Left cardiac atrium (tissue), 4 donors: ENCODE results near the gene FRMD3. TPM values are rescaled to one million over a fixed set of nuclear protein-coding genes. Genes with fewer than 3 reads are reported as not detected.
A peak's percentile ranks its signal among the peaks of the same experiment; 100 is the strongest.

ENCODE experiments used
- ATAC-seq, 2 donors: fragments of 200-7000 bp; cut with Tn5 transposase; one replicate each; pipeline ENCODE4 v1.9.1; 2020; ENCODE audit warnings: mild to moderate bottlenecking in 2 of 2, moderate library complexity in 2 of 2
- DNase-seq: peaks from one replicate; pipeline ENCODE4 v3.0.0-alpha.2; 2020
- intact Hi-C, 2 donors: fragments of 100-400 bp; cut with DNase I; formaldehyde crosslinking; loops; one replicate each; pipeline versions ENCODE4 v1.14.1 to v1.15.1; 2022 to 2023
- total RNA-seq, 2 donors: library from RNA; stranded (reverse); fragmentation: NEBNext Ultra II Directional; extraction: Animal tissue kit (Norgen Biotek cat#: 25700); gene quantifications; one replicate each; pipeline ENCODE4 v1.2.1, GENCODE V29; 2021
- donor health status: DM: no; HTN: yes; CAD: no.
- donor health status: DM: no; HTN: yes; CAD: no; lungs with severe emphysema.
- donor health status: DM: yes; HTN: yes; CAD: no.
- donor health status: Dilated cardiomyopathy.

Gene FRMD3
- total RNA-seq, 2 donors from 2014 or later, result 40.0 to 63.6 TPM

DNA sequence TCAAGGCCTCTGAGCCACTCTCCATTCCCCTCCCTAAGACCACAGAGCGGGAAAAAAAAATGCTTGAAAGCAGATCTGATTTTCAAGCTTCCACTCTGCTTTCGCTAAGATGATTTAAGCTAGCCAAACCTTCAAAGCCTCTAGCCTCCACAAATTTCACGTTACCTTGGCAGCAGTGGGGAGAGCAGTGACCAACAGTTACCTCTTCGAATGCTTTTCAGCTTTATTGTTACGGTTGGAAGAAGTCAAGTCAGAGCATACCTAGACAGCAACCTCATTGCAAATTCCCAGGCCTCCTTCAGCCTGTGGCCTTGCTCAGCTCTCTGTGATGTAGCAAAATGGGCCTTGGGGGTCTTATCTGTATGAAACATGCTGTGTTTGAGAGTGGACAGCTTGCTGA is 89.6 kb downstream of the FRMD3 start:
- intact Hi-C loops, result no loop called here
- no peak for ATAC-seq
- DNase-seq, result no peak

DNA sequence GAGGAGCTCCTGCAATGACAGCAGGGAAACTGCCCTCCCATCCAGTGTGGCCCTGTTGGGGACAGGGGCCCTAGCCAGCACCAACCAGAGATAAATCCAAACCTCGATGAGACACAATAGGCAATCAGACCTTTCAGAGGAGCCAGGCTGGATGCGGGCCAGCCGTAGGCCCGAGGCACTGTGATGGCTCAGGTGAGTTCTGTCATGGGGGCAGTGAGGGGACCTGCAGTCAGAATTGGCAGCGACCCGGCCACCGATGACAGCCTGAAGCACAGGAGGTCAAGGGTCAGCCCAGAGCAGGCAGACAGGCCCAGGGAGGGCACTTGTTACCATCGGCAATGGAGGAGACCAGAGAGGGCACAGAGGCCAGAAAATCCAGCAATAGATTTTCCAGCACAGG is 90.8 kb downstream of the FRMD3 start:
- intact Hi-C loops, result no loop called here
- DNase-seq (no peak), ATAC-seq (no peak)

DNA sequence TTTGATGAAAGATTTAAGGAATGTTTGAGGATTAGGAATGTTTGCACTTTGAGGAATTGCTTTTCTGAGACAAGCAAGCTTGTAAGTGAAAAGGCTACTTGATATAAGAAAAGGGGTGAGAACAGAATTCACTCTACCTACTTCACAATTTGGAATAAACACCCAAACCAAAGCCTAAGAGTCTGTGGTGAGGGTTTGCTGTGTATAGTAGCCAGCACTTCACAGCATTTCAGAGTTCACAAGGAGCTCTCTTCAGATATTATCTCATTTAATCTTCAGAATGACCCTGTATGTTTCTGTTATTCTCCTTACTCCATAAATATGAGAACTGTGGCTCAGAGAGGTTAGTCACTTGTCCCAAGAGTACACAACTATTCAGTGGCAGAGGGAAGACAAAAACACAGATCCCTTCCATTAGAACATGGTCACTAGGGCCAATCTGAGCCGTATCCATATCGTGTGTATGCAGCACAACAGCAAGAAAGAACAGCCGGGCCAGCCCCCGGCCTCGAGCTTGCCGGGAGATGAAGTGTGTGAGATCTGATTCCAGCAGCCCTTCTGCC is 92.4 kb downstream of the FRMD3 start:
- DNase-seq (no peak), ATAC-seq (no peak)
- intact Hi-C loops, result no loop called here

DNA sequence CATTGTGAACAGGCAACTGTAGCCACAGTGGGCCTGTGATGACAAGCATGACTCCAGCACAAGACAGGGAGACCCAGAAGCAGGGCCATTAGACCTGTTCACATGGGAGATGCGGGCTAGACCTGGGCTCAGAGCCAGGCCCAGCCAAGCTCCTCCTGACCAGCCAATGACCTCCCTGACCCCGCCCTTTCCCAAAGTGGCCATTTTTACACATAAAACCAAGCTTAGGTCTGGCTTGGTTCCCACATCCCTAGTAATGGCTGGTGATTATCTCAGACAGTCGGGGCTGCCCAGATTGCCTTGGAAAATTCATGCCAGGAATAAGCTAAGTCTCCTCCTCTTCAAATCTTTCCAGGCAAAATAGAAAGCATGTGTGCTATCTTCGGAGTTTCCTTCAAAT is 94.1 kb downstream of the FRMD3 start:
- intact Hi-C loops, result no loop called here
- DNase-seq, result peak; percentile 84
- peak; percentile 78 to 87 for ATAC-seq

DNA sequence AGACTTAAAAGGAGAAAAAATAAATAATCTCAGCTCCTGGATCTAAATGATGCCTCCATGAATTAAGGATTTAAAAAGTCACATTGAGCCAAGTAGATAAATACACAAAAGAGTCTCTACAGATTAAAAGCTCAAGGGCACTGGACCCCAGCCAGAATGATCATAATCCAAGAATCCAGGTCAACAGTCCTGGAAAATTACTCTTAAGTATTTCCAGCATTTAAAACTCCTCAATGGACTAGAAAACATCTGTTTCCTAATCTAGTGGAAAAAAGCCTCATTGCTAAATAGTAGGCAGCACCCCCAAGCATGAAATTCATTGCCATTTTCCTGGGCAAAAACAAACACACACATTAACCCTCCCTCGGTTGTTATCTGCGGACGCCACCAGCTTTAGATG is 96.8 kb downstream of the FRMD3 start:
- no peak for ATAC-seq
- intact Hi-C loops, result no loop called here

DNA sequence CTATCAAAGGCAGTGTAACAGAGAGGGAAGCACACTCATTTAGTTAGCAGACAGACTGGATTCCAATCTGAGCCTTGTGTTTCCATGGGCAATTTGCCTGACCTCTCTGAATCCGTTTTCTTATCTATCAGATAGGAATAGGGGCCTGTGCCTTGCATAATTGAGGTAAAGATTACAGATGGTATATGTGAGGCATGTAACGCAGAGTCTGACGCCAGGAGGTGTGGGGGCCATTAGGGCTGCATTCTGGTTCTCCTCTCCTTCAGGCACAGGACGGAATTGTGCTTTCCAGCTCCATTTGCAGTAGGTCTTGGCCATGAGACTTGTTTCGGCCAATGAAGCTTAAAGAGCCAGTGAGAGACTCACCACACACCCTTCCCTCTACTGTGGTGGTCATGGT is 97.6 kb downstream of the FRMD3 start:
- no peak for ATAC-seq
- DNase-seq, result no peak
- intact Hi-C loops, result no loop called here

More for the DNA sequence above, 96.8 kb downstream of the FRMD3 start:
- DNase-seq, result no peak

DNA sequence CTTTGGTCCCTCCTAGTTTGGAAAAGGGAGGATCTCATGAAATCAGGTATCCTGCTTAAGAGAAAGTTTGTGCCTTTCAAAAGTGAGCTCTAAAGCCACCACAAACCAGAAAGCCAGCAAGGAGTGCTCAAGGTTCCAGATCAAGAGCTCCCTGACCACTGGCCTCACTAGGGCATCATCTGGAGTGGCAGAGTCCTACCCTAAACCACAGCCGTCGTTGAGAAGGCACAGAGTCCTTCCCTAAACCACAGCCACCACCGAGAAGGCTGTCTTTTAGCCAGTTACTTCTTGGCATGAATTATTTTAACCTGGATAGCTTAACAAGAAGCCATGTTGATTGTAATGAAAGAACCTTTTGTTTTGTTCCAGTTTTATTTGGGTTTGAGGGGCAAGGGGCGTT is 102.9 kb downstream of the FRMD3 start:
- intact Hi-C loops, result no loop called here
- DNase-seq, result no peak
- ATAC-seq, result no peak

DNA sequence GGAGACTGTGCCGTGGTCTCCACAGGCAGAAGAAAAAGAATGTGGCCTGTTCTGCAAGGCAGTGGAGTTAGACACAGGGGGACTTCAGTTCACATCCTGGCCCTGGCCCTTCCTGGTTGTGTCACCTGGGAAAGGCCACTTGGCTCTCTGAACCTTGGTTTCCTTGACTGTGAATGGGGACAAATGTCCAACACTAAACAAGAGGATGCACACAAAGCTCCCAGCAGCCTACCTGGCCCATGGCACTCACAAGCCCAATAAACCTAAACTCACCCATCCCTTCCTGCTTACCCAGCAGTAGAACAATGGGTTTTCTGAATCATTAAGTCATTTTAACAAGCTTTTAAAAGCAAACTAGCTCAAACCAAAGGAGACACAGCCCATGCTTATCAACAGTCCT is 103.9 kb downstream of the FRMD3 start:
- ATAC-seq, result no peak
- DNase-seq, result no peak

DNA sequence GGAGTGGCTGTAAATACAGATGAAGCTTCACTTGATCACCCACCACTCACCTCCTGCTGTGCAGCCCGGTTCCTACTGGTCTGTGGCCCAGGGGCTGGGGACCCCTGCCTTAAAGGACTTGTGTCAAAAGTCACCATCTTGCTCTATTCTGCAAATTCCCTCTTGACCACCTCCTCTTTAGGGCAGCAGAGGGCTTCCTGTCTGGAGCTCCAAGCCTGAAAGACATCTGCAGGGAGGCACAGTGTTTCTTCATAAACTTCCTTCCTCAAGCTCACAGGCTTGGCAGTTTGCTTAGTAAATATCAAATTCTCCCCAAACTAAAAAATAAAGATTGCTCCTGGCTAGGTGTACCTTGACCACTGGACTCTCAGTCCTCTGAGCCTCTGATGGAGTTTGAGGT is 104.4 kb downstream of the FRMD3 start:
- peak in 1 of 2 donors; percentile 36 for ATAC-seq
- intact Hi-C loops, result no loop called here

More for the DNA sequence above, 103.9 kb downstream of the FRMD3 start:
- intact Hi-C loops, result no loop called here

DNA sequence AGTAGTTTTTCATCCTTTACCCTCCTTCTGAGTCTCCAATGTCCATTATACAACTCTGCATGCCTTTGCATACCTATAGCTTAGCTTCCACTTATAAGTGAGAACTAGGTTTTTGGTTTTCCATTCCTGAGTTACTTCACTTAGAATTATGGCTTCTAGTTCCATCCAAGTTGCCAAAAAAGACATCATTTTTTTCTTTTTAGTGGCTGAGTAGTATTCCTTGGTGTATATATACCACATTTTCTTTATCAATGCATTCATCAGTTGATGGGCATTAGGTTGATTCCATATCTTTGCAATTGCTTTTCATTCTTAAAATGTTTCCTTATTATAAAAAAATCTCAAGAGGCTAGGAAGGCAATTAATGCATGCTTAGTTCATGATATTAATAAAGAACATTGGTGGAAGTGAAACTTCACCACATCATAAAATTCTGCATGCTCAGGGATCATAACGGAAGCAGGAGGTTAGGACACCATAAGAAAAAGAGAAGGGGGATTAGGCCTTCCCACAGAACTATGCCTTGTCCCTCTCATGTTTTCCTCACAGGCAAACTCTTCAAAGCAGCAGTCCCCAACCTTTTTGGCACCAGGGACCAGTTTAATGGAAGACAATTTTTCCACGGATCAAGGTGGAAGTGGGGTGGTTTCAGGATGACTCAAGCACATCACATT is 105.2 kb downstream of the FRMD3 start:
- DNase-seq (no peak), ATAC-seq (peak in 1 of 2 donors; percentile 48)
- intact Hi-C loops, result no loop called here

More for the DNA sequence above, 104.4 kb downstream of the FRMD3 start:
- no peak for DNase-seq

DNA sequence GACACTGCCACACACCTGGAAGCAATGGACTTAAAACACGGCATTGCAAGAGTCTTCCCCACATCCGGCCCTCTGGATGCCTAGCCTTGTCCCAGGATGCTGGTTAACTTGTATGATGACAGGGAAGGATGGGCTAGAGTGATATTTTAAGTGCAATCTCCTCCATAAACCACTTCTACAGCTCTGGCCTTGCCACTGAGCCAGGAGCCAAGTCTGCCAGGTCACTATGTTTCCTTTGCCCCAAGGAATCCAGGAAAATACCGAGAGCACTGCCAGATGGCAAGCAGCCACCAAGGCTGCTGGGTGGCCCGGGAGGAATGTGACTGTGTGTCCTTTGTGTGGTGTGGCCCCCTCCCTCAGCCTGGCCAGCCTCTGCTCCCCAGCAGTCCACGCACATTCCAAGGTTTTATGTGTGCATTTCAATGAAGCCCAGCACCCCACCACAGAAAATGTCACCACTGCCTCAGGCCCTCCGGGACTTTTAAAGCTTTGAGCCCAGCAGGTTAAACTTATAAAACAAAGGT is 106.0 kb downstream of the FRMD3 start:
- DNase-seq (peak; percentile 75), ATAC-seq (peak; percentile 88 to 90)
- intact Hi-C loops, result no loop called here

DNA sequence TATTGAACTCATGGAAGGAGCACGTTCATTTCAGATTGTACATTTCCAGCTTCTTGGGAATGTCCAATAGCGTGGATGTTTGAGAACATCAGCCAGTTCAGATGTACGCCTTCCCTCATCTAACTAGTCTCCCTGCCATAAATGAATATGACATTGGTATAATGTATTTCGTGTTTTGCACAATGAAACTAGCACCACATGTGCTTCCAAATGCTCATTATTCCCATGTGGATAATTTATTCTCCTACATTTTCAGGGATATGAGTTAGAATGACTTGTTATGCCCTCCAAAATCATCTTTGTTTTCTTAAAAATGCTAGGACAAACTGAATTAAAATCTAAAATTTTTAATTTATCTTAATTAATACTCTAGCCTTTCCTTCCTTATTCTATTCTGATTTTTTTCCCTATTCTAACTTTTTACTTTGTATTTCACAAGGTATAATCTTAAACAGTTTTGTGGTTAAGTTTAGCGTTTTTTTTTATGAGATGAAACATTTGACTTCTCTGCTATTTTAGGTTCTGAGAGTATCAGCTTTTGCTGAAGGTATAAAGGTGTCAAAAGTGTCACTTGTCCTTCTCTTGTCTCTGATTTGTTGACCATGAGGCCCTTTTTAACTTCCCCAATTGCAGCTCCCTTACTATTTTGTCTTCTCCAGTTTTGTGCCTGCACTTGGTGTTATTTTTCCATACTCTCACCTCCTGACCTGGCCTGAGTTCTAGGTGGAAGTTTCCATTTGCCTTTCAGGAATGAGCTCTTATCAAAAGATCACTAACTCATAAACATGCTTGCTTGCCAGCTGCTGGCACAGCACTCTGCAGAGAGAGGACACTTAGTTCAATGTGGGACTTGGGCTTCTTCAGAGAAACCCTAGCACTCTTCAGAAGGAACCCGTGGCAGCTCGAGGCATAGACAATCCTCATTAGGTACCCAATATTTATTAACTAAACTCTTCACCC is 106.8 kb downstream of the FRMD3 start:
- DNase-seq (peak; percentile 46), ATAC-seq (peak; percentile 39 to 48)
- intact Hi-C loops, result no loop called here

DNA sequence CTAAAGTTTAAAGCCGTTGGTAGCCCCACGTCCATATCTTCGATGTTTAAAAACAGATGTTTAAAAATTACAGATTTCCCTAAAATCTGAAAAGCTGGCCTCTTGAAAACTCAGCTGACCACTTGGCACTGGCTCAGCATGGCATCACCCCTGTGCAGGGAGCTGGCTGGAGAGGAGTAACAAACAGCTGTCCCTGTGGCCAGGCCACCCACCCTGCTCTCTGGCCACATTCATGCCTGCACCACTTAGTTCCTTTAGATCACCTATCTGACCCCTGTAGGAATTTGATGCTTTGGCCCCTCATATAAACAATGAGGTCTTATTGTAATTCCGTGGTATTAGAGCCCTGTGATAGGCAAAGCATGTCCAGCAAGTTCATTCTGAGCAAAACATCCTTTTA is 107.5 kb downstream of the FRMD3 start:
- intact Hi-C loops, result no loop called here
- DNase-seq (no peak), ATAC-seq (no peak)

DNA sequence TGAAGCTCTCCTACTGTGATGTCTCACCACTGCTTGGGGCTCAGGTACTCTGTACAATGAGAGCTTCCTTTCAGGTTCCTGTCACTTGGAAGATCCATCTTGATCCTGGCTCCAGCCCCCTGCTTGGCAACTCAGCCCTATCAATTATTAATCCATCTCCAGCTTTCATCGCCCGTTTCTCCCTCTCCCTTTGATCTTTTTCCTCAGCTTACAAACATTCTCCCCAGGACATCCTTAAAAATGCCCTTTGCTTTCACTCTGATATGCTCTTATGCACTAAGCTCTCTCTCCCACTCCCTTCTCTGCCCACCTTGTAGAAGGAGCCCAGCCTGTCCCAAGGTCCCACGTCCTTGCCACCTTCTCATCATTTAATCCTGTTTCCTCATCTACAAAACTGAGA is 109.0 kb downstream of the FRMD3 start:
- DNase-seq, result no peak
- intact Hi-C loops, result no loop called here
- no peak for ATAC-seq

DNA sequence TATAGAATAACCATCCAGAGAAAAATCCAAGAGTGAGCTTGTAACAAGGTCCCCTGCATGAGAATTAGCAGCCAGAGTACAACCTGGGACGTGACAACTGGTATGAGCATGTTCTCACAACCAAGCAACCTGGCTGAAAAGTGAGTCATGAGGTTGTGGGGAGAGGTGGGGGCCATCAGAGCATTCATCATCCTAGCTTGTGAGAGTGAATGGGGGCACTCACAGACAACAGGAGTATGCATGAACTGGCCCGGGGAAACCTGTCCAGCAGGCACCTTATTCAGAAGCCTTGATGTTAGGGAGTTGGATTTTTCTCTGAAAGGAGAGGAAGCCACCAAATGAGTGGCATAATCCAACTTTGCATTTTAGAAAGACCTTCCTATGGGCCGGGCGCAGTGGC is 113.0 kb downstream of the FRMD3 start:
- intact Hi-C loops, result no loop called here
- DNase-seq (no peak), ATAC-seq (no peak)

DNA sequence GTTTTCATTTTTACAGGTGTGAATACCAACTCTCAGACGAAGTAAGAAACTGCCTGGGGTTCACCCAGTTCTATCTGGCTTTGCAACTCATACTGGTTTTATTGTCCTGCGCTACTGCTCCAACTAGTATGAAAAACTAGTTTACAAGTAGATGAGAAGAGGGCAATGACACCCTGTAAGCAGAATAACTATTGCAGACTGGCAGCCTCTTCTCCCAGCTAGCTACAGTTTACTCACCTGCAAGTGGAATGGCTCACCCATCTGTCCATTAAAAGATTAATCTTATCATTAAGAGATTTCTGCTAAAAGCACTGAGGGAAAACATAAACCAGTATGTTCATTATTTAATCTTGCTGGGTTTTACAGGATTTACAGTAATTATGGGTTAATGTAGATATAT is 113.4 kb downstream of the FRMD3 start:
- intact Hi-C loops, result no loop called here

DNA sequence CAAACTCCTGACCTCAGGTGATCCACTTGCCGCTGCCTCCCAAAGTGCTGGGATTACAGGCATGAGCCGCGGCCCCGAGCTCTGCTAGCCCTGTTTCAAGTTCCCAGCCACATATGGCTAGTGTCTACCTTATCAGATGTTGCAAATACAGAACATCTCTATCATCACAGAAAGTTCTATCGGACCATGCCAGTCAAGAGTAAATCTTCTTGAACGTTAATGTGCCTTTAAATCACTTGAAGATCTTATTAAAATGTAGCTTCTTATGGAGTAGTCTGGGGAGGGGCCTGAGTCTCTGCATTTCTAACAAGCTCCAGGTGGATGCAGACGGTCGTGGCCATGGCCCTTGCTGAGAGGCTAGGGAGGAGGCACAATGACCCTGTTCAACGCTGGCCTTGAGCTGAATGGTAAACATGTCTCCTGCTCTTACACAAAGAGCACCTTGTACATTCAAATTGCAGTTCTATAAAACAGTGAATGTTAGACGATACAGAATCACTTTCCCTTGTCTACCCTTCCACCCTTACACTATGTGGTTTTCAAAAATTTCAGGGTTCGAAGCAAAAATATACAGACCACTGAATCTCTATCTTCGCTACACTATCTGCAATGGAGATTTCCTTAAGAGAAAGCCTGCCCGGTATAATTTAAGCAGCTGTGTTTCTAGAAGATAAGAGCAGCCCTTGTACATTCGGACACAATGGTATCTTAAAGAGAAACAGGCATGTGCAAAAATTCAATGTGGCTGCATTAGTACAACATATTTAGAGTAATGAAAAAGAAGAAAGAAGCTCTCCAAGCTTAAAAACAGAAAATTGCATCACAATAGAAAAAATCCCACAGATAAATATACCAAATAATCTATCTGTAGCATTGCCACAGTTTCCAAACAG is 114.1 kb downstream of the FRMD3 start:
- DNase-seq, result no peak
- no peak for ATAC-seq
- intact Hi-C loops, result no loop called here

More for the DNA sequence above, 113.4 kb downstream of the FRMD3 start:
- DNase-seq (no peak), ATAC-seq (no peak)

DNA sequence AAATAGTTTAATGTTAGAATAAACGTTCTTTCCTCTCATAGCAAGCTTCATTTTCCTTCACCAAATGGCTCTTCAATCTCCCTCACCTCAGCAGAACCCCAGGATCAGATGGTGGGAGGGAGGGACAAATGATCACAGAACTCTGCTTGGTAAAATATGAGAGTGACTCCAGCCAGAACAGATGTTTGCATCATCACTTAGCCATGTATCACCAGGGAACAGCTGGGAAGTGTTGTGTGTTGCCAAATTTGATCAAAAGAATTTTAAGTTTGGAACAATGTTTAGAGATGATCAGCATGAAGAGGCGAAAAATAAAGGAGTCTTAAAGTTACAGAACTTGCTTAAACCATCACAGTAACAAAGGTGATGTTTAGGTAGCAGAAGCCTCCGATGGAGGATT is 115.7 kb downstream of the FRMD3 start:
- intact Hi-C loops, result no loop called here
- ATAC-seq (peak; percentile 23 to 68), DNase-seq (no peak)

DNA sequence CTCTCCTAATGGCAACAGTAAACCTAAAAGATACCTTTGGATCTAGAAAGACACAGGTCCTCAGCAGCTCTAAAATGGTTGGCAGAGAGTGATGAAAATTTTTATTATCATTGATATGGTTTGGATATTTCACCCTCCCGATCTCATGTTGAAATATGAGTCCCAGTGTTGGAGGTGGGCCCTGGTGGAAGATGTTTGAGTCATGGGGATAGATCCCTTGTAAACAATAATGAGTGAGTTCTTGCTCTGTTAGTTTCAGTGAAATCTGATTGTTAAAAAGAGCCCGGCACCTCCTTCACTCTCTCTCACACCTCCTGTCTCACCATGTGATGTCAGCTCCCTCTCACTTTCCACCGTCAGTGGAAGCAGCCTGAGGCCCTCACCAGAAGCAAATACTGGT is 117.7 kb downstream of the FRMD3 start:
- intact Hi-C loops, result no loop called here
- ATAC-seq (no peak), DNase-seq (no peak)
